ENCODE measurements around the gene HPGD. TPM values are rescaled to one million over a fixed set of nuclear protein-coding genes. Genes with fewer than 3 reads are reported as not detected.

HPGD gene
- total RNA-seq, 3 donors from 2014 or later (not counting 1 experiment from before 2014, with no cell fraction given) = 2.2 to 26.7 (median 12.0) TPM

GRCh38 chr4:174516794-174517193, 5.5 kb downstream of the HPGD start:
- no peaks in the 10 kb centered on the region for H3K36me3 Mint-ChIP-seq
- ATAC-seq = no peak
- no peaks in the 10 kb centered on the region for H3K9me3 Mint-ChIP-seq
- no peak for DNase-seq
- no peaks in the 10 kb centered on the region for H3K27me3 Mint-ChIP-seq (ENCODE audit: low read depth in 2 of 2)
- no peak for TF ChIP-seq CTCF (IDR thresholded peaks at IDR 0.05)
- peaks cover 5 to 17% of the 10 kb centered on the region in 2 donors for H3K4me1 Mint-ChIP-seq
- Histone ChIP-seq H3K4me3 (ENCODE audit: low read length) (no peak overlapping the region), H3K27ac (ENCODE audit: low read length) (no peak overlapping the region), H3K27me3 (ENCODE audit: control insufficient read depth, insufficient read depth, low read length) (no peaks in the 10 kb centered on the region), H3K36me3 (ENCODE audit: control insufficient read depth, insufficient read depth, low read length) (no peaks in the 10 kb centered on the region), H3K9me3 (ENCODE audit: control insufficient read depth, insufficient read depth, low read length) (no peaks in the 10 kb centered on the region), H3K4me1 (ENCODE audit: control insufficient read depth, insufficient read depth, low read length) (peaks cover 3% of the 10 kb centered on the region)
- H3K27ac Mint-ChIP-seq = no peak overlapping the region
- intact Hi-C loops (cut with micrococcal nuclease) = no loop called here
- H3K4me3 Mint-ChIP-seq = no peak overlapping the region
- WGBS (ENCODE audit: insufficient coverage) = no CpG with 5 or more reads among the region's 1 CpG

DNA sequence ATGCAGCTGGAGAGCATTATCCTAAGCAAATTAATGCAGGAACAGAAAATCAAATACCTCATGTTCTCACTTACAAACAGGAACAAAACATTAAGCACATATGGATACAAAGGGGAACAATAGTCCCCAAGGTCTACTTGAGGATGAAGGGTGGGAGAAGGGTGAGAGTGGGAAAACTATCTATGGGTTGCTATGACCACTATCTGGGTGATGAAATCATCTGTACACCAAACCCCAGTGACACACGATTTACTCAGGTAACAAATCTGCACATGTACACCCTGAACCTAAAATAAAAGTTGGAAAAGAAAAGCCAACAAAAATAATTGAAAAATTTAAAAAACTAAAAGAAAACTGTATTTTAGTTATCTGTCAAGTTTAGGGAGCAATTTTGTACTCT, 5.9 kb downstream of the HPGD start:
- Mint-ChIP-seq H3K9me3 (no peaks in the 10 kb centered on the region), H3K4me1 (peaks cover under 1 to 12% of the 10 kb centered on the region in 2 donors), H3K36me3 (no peaks in the 10 kb centered on the region), H3K27ac (no peak overlapping the region), H3K4me3 (no peak overlapping the region), H3K27me3 (ENCODE audit: low read depth in 2 of 2) (no peaks in the 10 kb centered on the region)
- no peak for DNase-seq
- TF ChIP-seq CTCF (IDR thresholded peaks at IDR 0.05) = no peak
- intact Hi-C loops (cut with micrococcal nuclease) = no loop called here
- Histone ChIP-seq H3K4me3 (ENCODE audit: low read length) (no peak overlapping the region), H3K27me3 (ENCODE audit: control insufficient read depth, insufficient read depth, low read length) (no peaks in the 10 kb centered on the region), H3K27ac (ENCODE audit: low read length) (no peak overlapping the region), H3K36me3 (ENCODE audit: control insufficient read depth, insufficient read depth, low read length) (no peaks in the 10 kb centered on the region), H3K4me1 (ENCODE audit: control insufficient read depth, insufficient read depth, low read length) (no peaks in the 10 kb centered on the region), H3K9me3 (ENCODE audit: control insufficient read depth, insufficient read depth, low read length) (no peaks in the 10 kb centered on the region)
- WGBS (ENCODE audit: insufficient coverage) = no CpG with 5 or more reads among the region's 1 CpG
- ATAC-seq = no peak

GRCh38 chr4:174512745-174513144, 9.5 kb downstream of the HPGD start:
- intact Hi-C loops (cut with micrococcal nuclease) = no loop called here
- 77% methylated on average over 3 of the region's 3 CpGs for WGBS (ENCODE audit: insufficient coverage)
- Mint-ChIP-seq H3K27me3 (ENCODE audit: low read depth in 2 of 2) (no peaks in the 10 kb centered on the region), H3K27ac (no peak overlapping the region), H3K4me1 (no peaks in the 10 kb centered on the region), H3K4me3 (no peak overlapping the region), H3K36me3 (no peaks in the 10 kb centered on the region), H3K9me3 (no peaks in the 10 kb centered on the region)
- TF ChIP-seq CTCF (IDR thresholded peaks at IDR 0.05) = no peak
- H3K4me3 ChIP-seq (ENCODE audit: low read length) = no peak overlapping the region
- DNase-seq = no peak
- H3K27me3 ChIP-seq (ENCODE audit: control insufficient read depth, insufficient read depth, low read length) = no peaks in the 10 kb centered on the region
- no peak overlapping the region for H3K27ac ChIP-seq (ENCODE audit: low read length)
- H3K9me3 ChIP-seq (ENCODE audit: control insufficient read depth, insufficient read depth, low read length) = no peaks in the 10 kb centered on the region
- H3K4me1 ChIP-seq (ENCODE audit: control insufficient read depth, insufficient read depth, low read length) = no peaks in the 10 kb centered on the region
- no peak for ATAC-seq
- no peaks in the 10 kb centered on the region for H3K36me3 ChIP-seq (ENCODE audit: control insufficient read depth, insufficient read depth, low read length)

DNA sequence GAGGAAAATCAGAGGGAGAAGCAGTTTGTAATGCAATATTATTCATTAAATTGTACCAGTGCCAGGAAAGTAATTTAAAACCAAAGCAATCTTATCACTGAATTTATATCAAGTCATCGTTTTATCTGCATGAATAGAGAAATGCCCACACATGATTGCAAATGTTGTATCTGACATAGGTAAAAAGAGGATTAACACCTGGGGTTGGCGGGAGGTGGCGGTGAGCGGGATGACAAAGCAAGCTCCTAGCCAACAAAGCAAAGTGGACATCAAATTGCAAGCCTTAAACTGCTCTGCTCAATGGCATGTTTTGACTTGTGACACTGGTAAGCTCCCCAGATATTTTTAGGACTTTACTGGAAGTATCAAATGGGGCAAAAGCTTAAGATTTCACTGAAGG, 16.4 kb downstream of the HPGD start:
- no peak for TF ChIP-seq CTCF (IDR thresholded peaks at IDR 0.05)
- 97% methylated on average over 4 of the region's 4 CpGs for WGBS (ENCODE audit: insufficient coverage)
- Mint-ChIP-seq H3K4me3 (no peak overlapping the region), H3K36me3 (no peaks in the 10 kb centered on the region), H3K27me3 (ENCODE audit: low read depth in 2 of 2) (no peaks in the 10 kb centered on the region), H3K9me3 (no peaks in the 10 kb centered on the region), H3K4me1 (no peaks in the 10 kb centered on the region), H3K27ac (no peak overlapping the region)
- no peaks in the 10 kb centered on the region for H3K36me3 ChIP-seq (ENCODE audit: control insufficient read depth, insufficient read depth, low read length)
- H3K27me3 ChIP-seq (ENCODE audit: control insufficient read depth, insufficient read depth, low read length) = no peaks in the 10 kb centered on the region
- DNase-seq (no peak), ATAC-seq (no peak)
- H3K4me3 ChIP-seq (ENCODE audit: low read length) = no peak overlapping the region
- H3K4me1 ChIP-seq (ENCODE audit: control insufficient read depth, insufficient read depth, low read length) = no peaks in the 10 kb centered on the region
- no peaks in the 10 kb centered on the region for H3K9me3 ChIP-seq (ENCODE audit: control insufficient read depth, insufficient read depth, low read length)
- intact Hi-C loops (cut with micrococcal nuclease) = no loop called here
- no peak overlapping the region for H3K27ac ChIP-seq (ENCODE audit: low read length)
